MCF 10A (cell line): ENCODE measurements around the gene APOO. TPM values are rescaled to one million over a fixed set of nuclear protein-coding genes. Genes with fewer than 3 reads are reported as not detected.

ENCODE experiments used
- BruUV-seq: library from RNA; stranded (reverse); fragments of 400-500 nt; replicated peaks from 2 replicates; lab custom pipeline; 2021; lab: Mats Ljungman, UMichigan
- CTCF ChIA-PET: fragments of 300-600 bp; sonication (Branson Sonifier 250); formaldehyde crosslinking; extraction: SDS; loops from one replicate; lab custom pipeline; 2021; ENCODE audit warnings: antibody characterized with exemption, inconsistent platforms; lab: Yijun Ruan, JAX
- POLR2A ChIA-PET: fragments of 300-600, 350-650 bp; sonication (Branson Sonifier 250); formaldehyde crosslinking; extraction: SDS; loops from one replicate; lab custom pipeline; 2020; ENCODE audit warnings: antibody characterized with exemption, inconsistent platforms; lab: Yijun Ruan, JAX
- DNase-seq: peaks from one replicate; pipeline ENCODE4 v3.0.0-alpha.2; 2018; ENCODE audit not compliant: unreplicated experiment
- H3K27ac Mint-ChIP-seq: one replicate; pipeline ENCODE4 v1.8.0; 2022; ENCODE audit warnings: mild to moderate bottlenecking, low read depth, mixed read lengths; ENCODE audit not compliant: unreplicated experiment
- H3K27me3 Mint-ChIP-seq: one replicate; pipeline ENCODE4 v1.8.0; 2022; ENCODE audit warnings: mixed read lengths; ENCODE audit not compliant: insufficient read depth, unreplicated experiment
- H3K36me3 Mint-ChIP-seq: one replicate; pipeline ENCODE4 v1.8.0; 2022; ENCODE audit warnings: mild to moderate bottlenecking, moderate library complexity, mixed read lengths; ENCODE audit not compliant: insufficient read depth, unreplicated experiment
- H3K4me1 Mint-ChIP-seq: one replicate; pipeline ENCODE4 v1.8.0; 2022; ENCODE audit warnings: mixed read lengths; ENCODE audit not compliant: insufficient read depth, unreplicated experiment
- H3K4me3 Mint-ChIP-seq: one replicate; pipeline ENCODE4 v1.8.0; 2022; ENCODE audit warnings: mild to moderate bottlenecking, moderate library complexity, mixed read lengths; ENCODE audit not compliant: unreplicated experiment
- H3K9me3 Mint-ChIP-seq: one replicate; pipeline ENCODE4 v1.8.0; 2022; ENCODE audit warnings: mixed read lengths; ENCODE audit not compliant: unreplicated experiment
- intact Hi-C: fragments of 100-400 bp; cut with micrococcal nuclease; formaldehyde crosslinking; loops from 2 replicates; pipeline ENCODE4 v1.14.1; 2022
- total RNA-seq: library from RNA; stranded (reverse); gene quantifications from 2 replicates; pipeline ENCODE4 v1.2.3, GENCODE V29; 2022
- TF ChIP-seq, protein P1 (sequence below): fragments of 200-600 bp; IDR thresholded peaks from one replicate; pipeline ENCODE4 v1.8.0; 2022; ENCODE audit warnings: antibody characterized with exemption, mild to moderate bottlenecking; ENCODE audit not compliant: unreplicated experiment

Gene APOO
- total RNA-seq, 1 experiment from 2014 or later: 35.9 TPM

DNA sequence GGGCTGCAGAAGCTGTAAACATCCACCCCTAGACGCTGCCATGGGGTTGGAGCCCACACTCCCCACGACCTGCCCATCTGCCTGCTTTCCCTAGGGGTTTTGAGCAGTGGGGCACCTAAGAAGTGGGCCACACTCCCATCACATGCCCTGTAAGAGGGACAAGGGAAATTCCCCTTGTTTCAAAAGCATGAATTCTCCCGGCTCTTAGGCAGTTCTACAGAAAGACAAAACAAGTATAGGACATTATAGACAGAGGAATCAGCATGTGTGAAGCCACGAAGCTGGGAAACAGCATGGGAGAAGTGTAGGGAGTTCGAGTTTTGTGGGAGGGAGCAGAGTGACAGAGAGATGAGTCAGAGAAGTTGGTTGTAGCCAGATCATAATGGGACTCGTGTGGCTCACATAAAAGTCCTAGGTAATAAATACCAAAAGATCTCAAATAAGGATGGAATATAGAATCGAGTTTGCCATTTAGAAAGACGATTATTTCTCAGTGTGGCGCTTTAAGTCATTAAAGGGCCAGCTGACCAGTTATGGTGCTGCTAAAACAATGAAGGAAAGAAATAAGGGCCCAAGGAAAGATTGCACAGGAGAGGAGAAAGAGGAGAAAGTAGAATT is 23.9 kb downstream of the APOO start:
- POLR2A ChIA-PET: interaction anchor here (0.6 to 2.5 kb wide), 7 partner anchors 18 to 171 kb away, joined by 3 to 16 read pairs (median 4); partner anchors contain the start of genes ACOT9 and EIF2S3
- H3K4me1 Mint-ChIP-seq: peaks cover 19% of the 10 kb centered on the region
- H3K9me3 Mint-ChIP-seq: no peaks in the 10 kb centered on the region

DNA sequence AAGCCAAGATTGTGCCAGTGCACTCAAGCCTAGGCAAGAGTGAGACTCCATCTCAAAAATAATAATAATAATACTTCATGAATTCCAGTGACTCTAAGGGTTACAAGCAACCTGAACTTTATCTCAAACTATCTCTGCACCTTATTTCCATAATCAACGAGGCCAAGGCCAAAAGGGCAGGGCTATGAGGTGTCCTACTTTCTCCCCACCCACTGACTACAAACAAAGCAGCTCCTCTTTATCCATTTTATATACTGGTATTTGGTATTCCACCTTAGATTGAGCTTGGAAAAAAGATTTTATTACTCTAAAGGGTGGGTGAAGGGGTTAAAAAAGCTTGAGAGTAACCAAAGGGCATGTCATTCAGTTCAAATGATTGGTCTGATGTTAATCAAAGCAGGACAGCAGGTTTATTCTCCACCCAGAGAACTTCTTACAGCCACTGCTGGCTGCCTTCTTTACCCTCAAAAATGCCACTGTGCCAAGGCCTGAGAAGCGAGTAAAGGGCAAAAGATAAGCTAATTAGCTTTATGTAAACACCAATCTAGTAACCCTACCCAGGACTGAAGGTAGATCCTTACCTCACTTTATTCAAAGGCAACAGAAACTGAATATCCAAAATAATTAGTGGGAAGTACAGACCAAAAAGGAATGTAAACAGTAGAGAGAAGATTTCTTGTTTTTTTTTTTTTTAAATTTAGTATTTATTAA is 28.2 kb downstream of the APOO start:
- DNase-seq: no peak
- no peak overlapping the region for H3K27ac Mint-ChIP-seq
- no peak overlapping the region for H3K4me3 Mint-ChIP-seq
- no peaks in the 10 kb centered on the region for H3K27me3 Mint-ChIP-seq
- intact Hi-C loops: loop anchor here (5.0 kb wide), 1 partner anchor 97 kb away; the partner anchor contains the start of gene SAT1
- H3K9me3 Mint-ChIP-seq: no peaks in the 10 kb centered on the region
- peaks cover 17% of the 10 kb centered on the region for H3K4me1 Mint-ChIP-seq
- CTCF ChIA-PET: interaction anchor here (0.5 to 1.6 kb wide), 4 partner anchors 9 to 35 kb away, joined by 3 to 5 read pairs (median 4); no protein-coding TSS in a partner anchor
- POLR2A ChIA-PET: no interaction called here
- no TSS peak for BruUV-seq
- TF ChIP-seq, protein P1, sequence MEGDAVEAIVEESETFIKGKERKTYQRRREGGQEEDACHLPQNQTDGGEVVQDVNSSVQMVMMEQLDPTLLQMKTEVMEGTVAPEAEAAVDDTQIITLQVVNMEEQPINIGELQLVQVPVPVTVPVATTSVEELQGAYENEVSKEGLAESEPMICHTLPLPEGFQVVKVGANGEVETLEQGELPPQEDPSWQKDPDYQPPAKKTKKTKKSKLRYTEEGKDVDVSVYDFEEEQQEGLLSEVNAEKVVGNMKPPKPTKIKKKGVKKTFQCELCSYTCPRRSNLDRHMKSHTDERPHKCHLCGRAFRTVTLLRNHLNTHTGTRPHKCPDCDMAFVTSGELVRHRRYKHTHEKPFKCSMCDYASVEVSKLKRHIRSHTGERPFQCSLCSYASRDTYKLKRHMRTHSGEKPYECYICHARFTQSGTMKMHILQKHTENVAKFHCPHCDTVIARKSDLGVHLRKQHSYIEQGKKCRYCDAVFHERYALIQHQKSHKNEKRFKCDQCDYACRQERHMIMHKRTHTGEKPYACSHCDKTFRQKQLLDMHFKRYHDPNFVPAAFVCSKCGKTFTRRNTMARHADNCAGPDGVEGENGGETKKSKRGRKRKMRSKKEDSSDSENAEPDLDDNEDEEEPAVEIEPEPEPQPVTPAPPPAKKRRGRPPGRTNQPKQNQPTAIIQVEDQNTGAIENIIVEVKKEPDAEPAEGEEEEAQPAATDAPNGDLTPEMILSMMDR: no peak
- H3K36me3 Mint-ChIP-seq: no peaks in the 10 kb centered on the region

More for the DNA sequence above, 23.9 kb downstream of the APOO start:
- intact Hi-C loops: loop anchor here (5.0 kb wide), 1 partner anchor 102 kb away; the partner anchor contains the start of gene SAT1
- no TSS peak for BruUV-seq
- peak overlapping the region; percentile 65 for H3K27ac Mint-ChIP-seq
- TF ChIP-seq, protein P1: no peak
- peak overlapping the region; percentile 30 for H3K4me3 Mint-ChIP-seq
- peak; percentile 87 for DNase-seq
- no peaks in the 10 kb centered on the region for H3K36me3 Mint-ChIP-seq
- no peaks in the 10 kb centered on the region for H3K27me3 Mint-ChIP-seq
- CTCF ChIA-PET: interaction anchor here (2.2 kb wide), 1 partner anchor 18 kb away, joined by 10 read pairs; no protein-coding TSS in a partner anchor

DNA sequence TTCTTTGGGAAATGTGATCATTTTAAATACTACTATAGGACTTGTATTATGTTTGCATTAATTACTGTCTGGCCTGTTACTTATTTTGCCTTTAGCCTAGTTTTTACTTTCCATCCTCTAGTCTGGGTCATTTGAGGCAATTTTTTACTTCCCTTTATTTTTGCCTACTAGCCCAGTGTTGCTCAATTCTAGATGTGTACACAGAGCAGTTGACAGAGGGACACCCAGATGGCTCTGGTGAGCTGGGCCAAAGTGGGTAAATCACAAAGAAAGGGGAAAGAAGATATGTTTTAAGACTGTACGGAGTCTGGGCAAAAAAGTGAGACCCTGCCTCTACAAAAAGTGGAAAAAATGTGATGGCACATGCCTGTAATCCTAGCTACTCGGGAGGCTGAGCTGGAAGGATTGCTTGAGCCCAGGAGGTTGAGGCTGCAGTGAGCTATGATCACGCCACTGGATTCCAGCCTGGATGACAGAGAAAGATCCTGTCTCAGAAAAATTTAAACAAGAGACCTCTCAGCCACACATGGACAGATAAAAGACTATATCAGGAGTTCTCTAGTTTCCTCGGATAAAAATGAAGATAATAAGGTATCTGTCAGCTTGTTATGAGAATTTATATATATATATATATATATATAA is 35.7 kb downstream of the APOO start:
- H3K27ac Mint-ChIP-seq: peak overlapping the region; percentile 20
- ChIA-PET CTCF (no interaction called here), POLR2A (interaction anchor here (0.6 to 0.9 kb wide), 2 partner anchors 17 to 307 kb away, joined by 3 read pairs; no protein-coding TSS in a partner anchor)
- no peaks in the 10 kb centered on the region for H3K4me1 Mint-ChIP-seq
- BruUV-seq: no TSS peak
- H3K4me3 Mint-ChIP-seq: no peak overlapping the region
- H3K27me3 Mint-ChIP-seq: peaks cover 22% of the 10 kb centered on the region
- no peak for DNase-seq
- TF ChIP-seq, protein P1: no peak
- intact Hi-C loops: no loop called here
- no peaks in the 10 kb centered on the region for H3K9me3 Mint-ChIP-seq
- H3K36me3 Mint-ChIP-seq: no peaks in the 10 kb centered on the region
